GM21529 (cell line): ENCODE results near the gene GRB2.
A peak's percentile ranks its signal among the peaks of the same experiment; 100 is the strongest.

Experiments used
- ATAC-seq: cut with Tn5 transposase; IDR thresholded peaks from one replicate; pipeline ENCODE4 v1.9.1; 2021; ENCODE audit not compliant: unreplicated experiment

Gene GRB2

GRCh38 chr17:75414488-75414887 is 9.0 kb upstream of the GRB2 start:
- ATAC-seq, result no peak

- ATAC-seq, result peak; percentile 76
These were observed 7.2 kb upstream of the GRB2 start for GRCh38 chr17:75412455-75413317.

- ATAC-seq, result no peak
These were observed 6.0 kb upstream of the GRB2 start for GRCh38 chr17:75411328-75412067.

GRCh38 chr17:75410141-75410540 is 4.7 kb upstream of the GRB2 start:
- no peak for ATAC-seq

- no peak for ATAC-seq
These were observed 2.3 kb upstream of the GRB2 start for GRCh38 chr17:75407655-75408352.

- ATAC-seq, result no peak
These were observed 741 bp upstream of the GRB2 start for GRCh38 chr17:75406222-75406615.

GRCh38 chr17:75404731-75405364 is 630 bp downstream of the GRB2 start:
- peak; percentile 24 for ATAC-seq

GRCh38 chr17:75404223-75404730 is 1.2 kb downstream of the GRB2 start:
- ATAC-seq, result no peak

- no peak for ATAC-seq
These were observed 2.3 kb downstream of the GRB2 start for GRCh38 chr17:75403131-75403530.

GRCh38 chr17:75402026-75402425 is 3.5 kb downstream of the GRB2 start:
- ATAC-seq, result no peak

- ATAC-seq, result no peak
These were observed 5.0 kb downstream of the GRB2 start for GRCh38 chr17:75400326-75400939.

- ATAC-seq, result no peak
These were observed 7.2 kb downstream of the GRB2 start for GRCh38 chr17:75398279-75398678.

- no peak for ATAC-seq
These were observed 8.3 kb downstream of the GRB2 start for GRCh38 chr17:75397217-75397616.

- no peak for ATAC-seq
These were observed 8.7 kb downstream of the GRB2 start for GRCh38 chr17:75396796-75397195.

GRCh38 chr17:75396025-75396424 is 9.5 kb downstream of the GRB2 start:
- ATAC-seq, result no peak

GRCh38 chr17:75394332-75394918 is 11.1 kb downstream of the GRB2 start:
- ATAC-seq, result no peak

GRCh38 chr17:75393523-75394331 is 11.8 kb downstream of the GRB2 start:
- peak; percentile 80 for ATAC-seq

GRCh38 chr17:75392559-75392958 is 12.9 kb downstream of the GRB2 start:
- ATAC-seq, result no peak

- ATAC-seq, result no peak
These were observed 14.5 kb downstream of the GRB2 start for GRCh38 chr17:75390982-75391381.
